PFSK-1 (cell line): ENCODE results near the gene ANKS1B.

Source experiments
- FOXP2 ChIP-seq: optimal IDR thresholded peaks from 2 replicates; pipeline ENCODE3; 2011; ENCODE audit warnings: borderline replicate concordance, control low read depth, inconsistent platforms; ENCODE audit not compliant: insufficient read depth; ENCODE audit errors: extremely low read length, extremely low read depth
- POLR2AphosphoS5 ChIP-seq: IDR thresholded peaks from 2 replicates; pipeline ENCODE4 v1.6.1; 2012; ENCODE audit warnings: low read depth, mild to moderate bottlenecking, control low read depth, low read length, moderate library complexity
- SIN3A ChIP-seq: IDR thresholded peaks from 2 replicates; pipeline ENCODE4 v1.6.1; 2012; ENCODE audit warnings: mild to moderate bottlenecking, low read length, moderate library complexity, borderline replicate concordance; ENCODE audit not compliant: insufficient read depth
- TF ChIP-seq, protein P1 (sequence below), 2 experiments: IDR thresholded peaks; 2 replicates each; pipeline versions ENCODE4 v1.6.1 to v1.8.0; 2011 to 2012; ENCODE audit warnings: low read depth in 2 of 2, low read length in 2 of 2, control low read depth in 1 of 2, inconsistent platforms in 1 of 2, mild to moderate bottlenecking in 1 of 2, moderate library complexity in 1 of 2; ENCODE audit not compliant: insufficient read depth in 1 of 2

DNA sequence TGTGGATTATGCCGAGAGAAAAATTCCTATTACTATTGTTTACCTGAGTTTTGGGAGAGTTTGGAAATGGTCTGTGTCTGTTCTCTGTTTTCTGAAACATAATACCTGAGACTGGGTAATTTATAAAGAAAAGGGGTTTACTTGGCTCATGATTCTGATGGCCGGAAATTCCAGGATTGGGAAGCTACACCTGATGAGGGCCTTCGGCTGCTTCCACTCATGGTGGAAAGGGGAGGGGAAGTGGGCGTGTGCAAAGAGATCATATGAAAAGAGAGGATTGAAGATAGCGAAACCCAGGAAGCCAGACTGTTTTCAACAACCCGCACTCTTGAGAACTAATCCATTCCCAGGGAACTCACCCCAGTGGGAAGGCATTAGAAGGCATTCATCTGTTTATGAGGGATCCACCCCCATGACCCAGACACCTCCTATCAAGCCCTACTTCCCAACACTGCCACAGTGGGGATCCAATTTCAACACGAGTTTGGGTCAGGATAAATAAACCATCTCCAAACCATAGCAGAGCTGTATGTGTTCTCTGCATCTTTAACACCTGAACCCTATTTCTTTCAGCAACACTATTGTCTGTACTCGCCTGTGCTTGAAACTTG is 1288.6 kb downstream of the ANKS1B start:
- TF ChIP-seq FOXP2, result no peak
- TF ChIP-seq, protein P1, sequence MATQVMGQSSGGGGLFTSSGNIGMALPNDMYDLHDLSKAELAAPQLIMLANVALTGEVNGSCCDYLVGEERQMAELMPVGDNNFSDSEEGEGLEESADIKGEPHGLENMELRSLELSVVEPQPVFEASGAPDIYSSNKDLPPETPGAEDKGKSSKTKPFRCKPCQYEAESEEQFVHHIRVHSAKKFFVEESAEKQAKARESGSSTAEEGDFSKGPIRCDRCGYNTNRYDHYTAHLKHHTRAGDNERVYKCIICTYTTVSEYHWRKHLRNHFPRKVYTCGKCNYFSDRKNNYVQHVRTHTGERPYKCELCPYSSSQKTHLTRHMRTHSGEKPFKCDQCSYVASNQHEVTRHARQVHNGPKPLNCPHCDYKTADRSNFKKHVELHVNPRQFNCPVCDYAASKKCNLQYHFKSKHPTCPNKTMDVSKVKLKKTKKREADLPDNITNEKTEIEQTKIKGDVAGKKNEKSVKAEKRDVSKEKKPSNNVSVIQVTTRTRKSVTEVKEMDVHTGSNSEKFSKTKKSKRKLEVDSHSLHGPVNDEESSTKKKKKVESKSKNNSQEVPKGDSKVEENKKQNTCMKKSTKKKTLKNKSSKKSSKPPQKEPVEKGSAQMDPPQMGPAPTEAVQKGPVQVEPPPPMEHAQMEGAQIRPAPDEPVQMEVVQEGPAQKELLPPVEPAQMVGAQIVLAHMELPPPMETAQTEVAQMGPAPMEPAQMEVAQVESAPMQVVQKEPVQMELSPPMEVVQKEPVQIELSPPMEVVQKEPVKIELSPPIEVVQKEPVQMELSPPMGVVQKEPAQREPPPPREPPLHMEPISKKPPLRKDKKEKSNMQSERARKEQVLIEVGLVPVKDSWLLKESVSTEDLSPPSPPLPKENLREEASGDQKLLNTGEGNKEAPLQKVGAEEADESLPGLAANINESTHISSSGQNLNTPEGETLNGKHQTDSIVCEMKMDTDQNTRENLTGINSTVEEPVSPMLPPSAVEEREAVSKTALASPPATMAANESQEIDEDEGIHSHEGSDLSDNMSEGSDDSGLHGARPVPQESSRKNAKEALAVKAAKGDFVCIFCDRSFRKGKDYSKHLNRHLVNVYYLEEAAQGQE (IDR thresholded peaks at IDR 0.05; ENCODE audit: insufficient read depth in 1 of 2, low read depth in 2 of 2, low read length in 2 of 2), result no peak
- TF ChIP-seq POLR2AphosphoS5, result no peak
- no peak for TF ChIP-seq SIN3A
